HepG2 (cell line): ENCODE results near the gene NCAM2. TPM values are rescaled to one million over a fixed set of nuclear protein-coding genes. Genes with fewer than 3 reads are reported as not detected.

Experiments
- ATAC-seq: fragments of 200-7000 bp; cut with Tn5 transposase; 3 replicates; pipeline ENCODE4 v1.9.1; 2020; ENCODE audit warnings: mild to moderate bottlenecking, moderate library complexity
- BruUV-seq: library from RNA; stranded (reverse); fragments of 400-500 nt; replicated peaks from 2 replicates; lab custom pipeline; 2021; lab: Mats Ljungman, UMichigan
- CTCF ChIA-PET: fragments of 300-600 bp; formaldehyde crosslinking; extraction: SDS; loops from one replicate; lab custom pipeline; 2021; ENCODE audit warnings: low total read pairs, inconsistent platforms, low intra/inter-chr PET ratio; lab: Yijun Ruan, JAX
- POLR2A ChIA-PET: fragments of 350-600 bp; sonication (Branson Sonifier 250); formaldehyde crosslinking; loops from one replicate; lab custom pipeline; 2020; ENCODE audit warnings: antibody characterized with exemption, inconsistent platforms; lab: Yijun Ruan, JAX
- DNase-seq: peaks from one replicate; pipeline ENCODE4 v3.0.0-alpha.2; 2015; ENCODE audit warnings: low spot score
- FAIRE-seq: peaks from 3 replicates; lab custom pipeline; 2011; peaks lifted over from hg19 to GRCh38; lab: Jason Lieb, UNC
- H2AFZ ChIP-seq: one replicate; pipeline ENCODE4 v1.6.1; 2011; ENCODE audit warnings: low read length, inconsistent platforms
- H3K27ac ChIP-seq: fragments of 300-600 bp; 3 replicates; pipeline ENCODE4 v1.8.0; 2011; ENCODE audit warnings: mixed run types, mild to moderate bottlenecking, mixed read lengths, low read length, inconsistent platforms; ENCODE audit not compliant: insufficient read depth; ENCODE audit errors: extremely low read length
- H3K27me3 ChIP-seq, 2 experiments: fragments of 200-600 bp in 1 of 2; 2 replicates in 1 of 2; 3 replicates in 1 of 2; pipeline versions ENCODE4 v1.6.0 to v1.8.0; 2011; ENCODE audit warnings: low read length in 2 of 2, mild to moderate bottlenecking in 2 of 2, moderate library complexity in 2 of 2, inconsistent platforms in 1 of 2; ENCODE audit not compliant: insufficient read depth in 2 of 2, control insufficient read depth in 1 of 2
- H3K36me3 ChIP-seq, 2 experiments: fragments of 200-600 bp in 1 of 2; replicated peaks in 1 of 2; 2 replicates in 1 of 2; 3 replicates in 1 of 2; pipeline versions ENCODE4 v1.5.1 to v1.8.0; 2011; ENCODE audit warnings: low read length in 2 of 2, inconsistent platforms in 1 of 2; ENCODE audit not compliant: insufficient read depth in 2 of 2, control insufficient read depth in 1 of 2
- H3K4me1 ChIP-seq: 2 replicates; pipeline ENCODE4 v1.5.1; 2012; ENCODE audit warnings: low read length, inconsistent platforms; ENCODE audit not compliant: insufficient read depth
- H3K4me2 ChIP-seq: 2 replicates; pipeline ENCODE4 v1.6.0; 2011; ENCODE audit warnings: low read depth, low read length, inconsistent platforms
- H3K4me3 ChIP-seq, 3 experiments: fragments of 200-600 bp in 1 of 3; sonication (generic), shearing (Covaris generic) in 1 of 3; replicated peaks in 1 of 3; 2 replicates each; pipeline ENCODE4 v1.5.1; 2011 to 2016; ENCODE audit warnings: low read length in 3 of 3, inconsistent platforms in 2 of 3, low read depth in 2 of 3, mild to moderate bottlenecking in 2 of 3, control low read depth in 1 of 3, mixed read lengths in 1 of 3; ENCODE audit not compliant: insufficient read depth in 1 of 3
- H3K79me2 ChIP-seq: one replicate; pipeline ENCODE4 v1.6.1; 2011; ENCODE audit warnings: low read length, inconsistent platforms; ENCODE audit not compliant: insufficient read depth
- H3K9ac ChIP-seq: 2 replicates; pipeline ENCODE4 v1.6.0; 2011; ENCODE audit warnings: mild to moderate bottlenecking, low read depth, low read length, inconsistent platforms; ENCODE audit not compliant: insufficient read depth
- H3K9me3 ChIP-seq: 2 replicates; pipeline ENCODE4 v1.5.1; 2012; ENCODE audit warnings: mild to moderate bottlenecking, low read length
- H4K20me1 ChIP-seq: 2 replicates; pipeline ENCODE4 v1.6.0; 2011; ENCODE audit warnings: inconsistent platforms, mild to moderate bottlenecking, low read length, moderate library complexity; ENCODE audit not compliant: insufficient read depth
- BHLHE40 ChIP-seq: IDR thresholded peaks from 2 replicates; pipeline ENCODE4 v1.6.1; 2011; ENCODE audit warnings: low read length, improper control_type of control experiment
- BRCA1 ChIP-seq: sonication (generic); formaldehyde crosslinking; IDR thresholded peaks from 2 replicates; pipeline ENCODE4 v1.4.0; 2020; ENCODE audit warnings: missing genetic modification reagents
- MAZ ChIP-seq, 2 experiments: sonication (generic) in 1 of 2; formaldehyde crosslinking in 1 of 2; IDR thresholded peaks; 2 replicates each; pipeline versions ENCODE4 v1.5.0 to v1.6.1; 2012 to 2020; ENCODE audit warnings: low read depth in 2 of 2, mild to moderate bottlenecking in 2 of 2, borderline replicate concordance in 1 of 2, improper control_type of control experiment in 1 of 2, low read length in 1 of 2, missing genetic modification reagents in 1 of 2, moderate library complexity in 1 of 2
- NCOA5 ChIP-seq: sonication (generic); formaldehyde crosslinking; IDR thresholded peaks from 2 replicates; pipeline ENCODE4 v1.4.0; 2020; ENCODE audit warnings: missing genetic modification reagents
- PITX1 ChIP-seq: sonication (generic); formaldehyde crosslinking; IDR thresholded peaks from 2 replicates; pipeline ENCODE4 v1.5.1; 2020; ENCODE audit warnings: mild to moderate bottlenecking, missing genetic modification reagents
- SMAD9 ChIP-seq: sonication (generic); formaldehyde crosslinking; IDR thresholded peaks from 2 replicates; pipeline ENCODE4 v1.5.1; 2020; ENCODE audit warnings: mild to moderate bottlenecking, missing genetic modification reagents
- TCF12 ChIP-seq, 2 experiments: fragments of 450-650 bp in 1 of 2; sonication (generic) in 1 of 2; formaldehyde crosslinking in 1 of 2; IDR thresholded peaks; 2 replicates each; pipeline versions ENCODE4 v1.6.1 to v1.8.0; 2017 to 2022; ENCODE audit warnings: antibody characterized with exemption in 1 of 2, mild to moderate bottlenecking in 1 of 2, missing genetic modification reagents in 1 of 2, moderate library complexity in 1 of 2
- TCF7L2 ChIP-seq: IDR thresholded peaks from 2 replicates; pipeline ENCODE4 v1.6.1; 2011; ENCODE audit warnings: mild to moderate bottlenecking, low read depth, low read length, moderate library complexity
- TRIM24 ChIP-seq: sonication (generic); formaldehyde crosslinking; IDR thresholded peaks from 2 replicates; pipeline ENCODE4 v1.8.0; 2022; ENCODE audit warnings: mild to moderate bottlenecking, missing genetic modification reagents
- ZBTB1 ChIP-seq: sonication (generic); formaldehyde crosslinking; IDR thresholded peaks from 2 replicates; pipeline ENCODE4 v1.4.0; 2020; ENCODE audit warnings: missing genetic modification reagents, borderline replicate concordance
- ZMYM4 ChIP-seq: sonication (generic); formaldehyde crosslinking; IDR thresholded peaks from 2 replicates; pipeline ENCODE4 v1.8.1; 2023; ENCODE audit warnings: mild to moderate bottlenecking, missing genetic modification reagents
- ZNF451 ChIP-seq: sonication (generic); formaldehyde crosslinking; IDR thresholded peaks from 2 replicates; pipeline ENCODE4 v1.5.0; 2020; ENCODE audit warnings: mild to moderate bottlenecking, missing genetic modification reagents
- ZNF746 ChIP-seq: sonication (generic); formaldehyde crosslinking; IDR thresholded peaks from 2 replicates; pipeline ENCODE4 v1.8.0; 2022; ENCODE audit warnings: mild to moderate bottlenecking, missing genetic modification reagents
- WGBS: methylation state at CpG from one replicate; pipeline ENCODE4 v1.1.6; 2017; ENCODE audit warnings: low lambda C conversion rate; 5-methylcytosine and 5-hydroxymethylcytosine counted together
- in situ Hi-C: cut with HindIII; loops from 2 replicates; pipeline ENCODE4 v1.10.0; 2017; ENCODE audit warnings: low pct_unique_long_range_greater_than_20kb; ENCODE audit not compliant: extremely low pct_ligation_motif_present
- intact Hi-C: fragments of 100-400 bp; cut with micrococcal nuclease; formaldehyde crosslinking; loops from one replicate; pipeline ENCODE4 v1.10.0; 2022; ENCODE audit not compliant: unreplicated experiment
- polyA plus RNA-seq, 8 experiments: library from polyadenylated mRNA; depleted of rRNA in 3 of 8; stranded (reverse) in 7 of 8; unstranded in 1 of 8; fragments of >200 nt; fragmentation: Illumina TruSeq in 4 of 8; extraction: Trizol in 4 of 8; gene quantifications; 2 replicates each; pipeline versions ENCODE4 v1.2.1 to v1.2.3, GENCODE V29; 2011 to 2016; ENCODE audit warnings: low read depth in 4 of 8, missing spikeins in 1 of 8, mixed read lengths in 1 of 8; ENCODE audit not compliant: insufficient read depth in 1 of 8
- total RNA-seq, 5 experiments: library from RNA; depleted of rRNA; stranded (reverse); fragments of >200 nt; fragmentation: Illumina TruSeq; extraction: Trizol; gene quantifications; 2 replicates each; pipeline ENCODE4 v1.2.3, GENCODE V29; 2016; ENCODE audit warnings: low read depth in 1 of 5
- TF ChIP-seq, protein P1 (sequence below): sonication (generic); formaldehyde crosslinking; IDR thresholded peaks from 2 replicates; pipeline ENCODE4 v1.4.0; 2020; ENCODE audit warnings: missing genetic modification reagents
- TF ChIP-seq, protein P2 (sequence below): sonication (generic); formaldehyde crosslinking; IDR thresholded peaks from 2 replicates; pipeline ENCODE4 v1.5.0; 2020; ENCODE audit warnings: missing genetic modification reagents
- TF ChIP-seq, protein P3 (sequence below), 2 experiments: sonication (generic) in 1 of 2; formaldehyde crosslinking in 1 of 2; IDR thresholded peaks; 2 replicates each; pipeline versions ENCODE4 v1.4.0 to v1.6.1; 2018 to 2020; ENCODE audit warnings: missing genetic modification reagents in 2 of 2, borderline replicate concordance in 1 of 2, low read depth in 1 of 2, mild to moderate bottlenecking in 1 of 2, missing biosample characterization in 1 of 2
- TF ChIP-seq, protein P4 (sequence below): sonication (generic); formaldehyde crosslinking; IDR thresholded peaks from 2 replicates; pipeline ENCODE4 v1.4.0; 2020; ENCODE audit warnings: missing genetic modification reagents, borderline replicate concordance

NCAM2 gene
- total and polyA plus RNA-seq, 2 of the 13 experiments (the other 11 are each of a cell fraction or from before 2014, with no cell fraction given): not detected

DNA sequence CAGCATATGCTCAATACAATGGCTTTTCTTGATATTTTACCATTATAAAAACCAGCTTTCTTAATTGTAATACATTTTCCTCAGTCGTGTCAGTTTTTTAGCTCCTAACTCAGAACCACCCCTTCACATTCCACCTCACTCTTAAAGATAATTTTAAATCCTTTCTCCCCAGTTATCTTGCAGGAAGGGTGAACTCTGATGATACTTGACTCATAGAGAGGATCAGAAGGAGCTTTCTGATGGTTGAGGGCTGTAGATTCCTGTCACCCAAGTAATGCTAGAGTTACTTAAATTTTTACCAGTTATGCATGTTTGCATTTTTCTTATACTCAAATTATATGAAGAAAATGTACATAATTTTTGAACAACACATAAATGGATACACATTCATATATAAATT is 233.7 kb downstream of the NCAM2 start:
- WGBS: 14% methylated on average over 1 of the region's 1 CpG
- intact Hi-C loops: loop anchor here (10.0 kb wide), 1 partner anchor 1563 kb away; no protein-coding TSS in a partner anchor
- no peak for FAIRE-seq
- no peak for ATAC-seq
- Histone ChIP-seq H3K9ac (no peak overlapping the region), H3K4me3 (no peak overlapping the region), H3K4me2 (no peak overlapping the region), H4K20me1 (no peaks in the 10 kb centered on the region), H3K27me3 (no peaks in the 10 kb centered on the region), H2AFZ (no peak overlapping the region), H3K27ac (no peak overlapping the region), H3K9me3 (peaks cover 46% of the 10 kb centered on the region), H3K4me1 (no peaks in the 10 kb centered on the region), H3K79me2 (no peaks in the 10 kb centered on the region), H3K36me3 (no peaks in the 10 kb centered on the region)
- TF ChIP-seq TCF12 (IDR thresholded peaks at IDR 0.05) (no peak), TCF12 (CRISPR knock-in tag; IDR thresholded peaks at IDR 0.05) (no peak), SMAD9 (CRISPR knock-in tag) (no peak), ZBTB1 (CRISPR knock-in tag) (no peak), MAZ (IDR thresholded peaks at IDR 0.05; ENCODE audit: borderline replicate concordance, low read depth, low read length) (no peak), MAZ (CRISPR knock-in tag; IDR thresholded peaks at IDR 0.05; ENCODE audit: low read depth) (no peak), ZNF746 (CRISPR knock-in tag) (no peak), TCF7L2 (no peak), ZNF451 (CRISPR knock-in tag) (no peak), BRCA1 (CRISPR knock-in tag) (no peak), NCOA5 (CRISPR knock-in tag) (no peak), TRIM24 (no peak), PITX1 (CRISPR knock-in tag) (no peak), ZMYM4 (CRISPR knock-in tag) (no peak), BHLHE40 (no peak)
- TF ChIP-seq, protein P1, sequence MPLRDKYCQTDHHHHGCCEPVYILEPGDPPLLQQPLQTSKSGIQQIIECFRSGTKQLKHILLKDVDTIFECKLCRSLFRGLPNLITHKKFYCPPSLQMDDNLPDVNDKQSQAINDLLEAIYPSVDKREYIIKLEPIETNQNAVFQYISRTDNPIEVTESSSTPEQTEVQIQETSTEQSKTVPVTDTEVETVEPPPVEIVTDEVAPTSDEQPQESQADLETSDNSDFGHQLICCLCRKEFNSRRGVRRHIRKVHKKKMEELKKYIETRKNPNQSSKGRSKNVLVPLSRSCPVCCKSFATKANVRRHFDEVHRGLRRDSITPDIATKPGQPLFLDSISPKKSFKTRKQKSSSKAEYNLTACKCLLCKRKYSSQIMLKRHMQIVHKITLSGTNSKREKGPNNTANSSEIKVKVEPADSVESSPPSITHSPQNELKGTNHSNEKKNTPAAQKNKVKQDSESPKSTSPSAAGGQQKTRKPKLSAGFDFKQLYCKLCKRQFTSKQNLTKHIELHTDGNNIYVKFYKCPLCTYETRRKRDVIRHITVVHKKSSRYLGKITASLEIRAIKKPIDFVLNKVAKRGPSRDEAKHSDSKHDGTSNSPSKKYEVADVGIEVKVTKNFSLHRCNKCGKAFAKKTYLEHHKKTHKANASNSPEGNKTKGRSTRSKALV (CRISPR knock-in tag): no peak
- TF ChIP-seq, protein P2, sequence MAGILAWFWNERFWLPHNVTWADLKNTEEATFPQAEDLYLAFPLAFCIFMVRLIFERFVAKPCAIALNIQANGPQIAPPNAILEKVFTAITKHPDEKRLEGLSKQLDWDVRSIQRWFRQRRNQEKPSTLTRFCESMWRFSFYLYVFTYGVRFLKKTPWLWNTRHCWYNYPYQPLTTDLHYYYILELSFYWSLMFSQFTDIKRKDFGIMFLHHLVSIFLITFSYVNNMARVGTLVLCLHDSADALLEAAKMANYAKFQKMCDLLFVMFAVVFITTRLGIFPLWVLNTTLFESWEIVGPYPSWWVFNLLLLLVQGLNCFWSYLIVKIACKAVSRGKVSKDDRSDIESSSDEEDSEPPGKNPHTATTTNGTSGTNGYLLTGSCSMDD (CRISPR knock-in tag): no peak
- TF ChIP-seq, protein P3, sequence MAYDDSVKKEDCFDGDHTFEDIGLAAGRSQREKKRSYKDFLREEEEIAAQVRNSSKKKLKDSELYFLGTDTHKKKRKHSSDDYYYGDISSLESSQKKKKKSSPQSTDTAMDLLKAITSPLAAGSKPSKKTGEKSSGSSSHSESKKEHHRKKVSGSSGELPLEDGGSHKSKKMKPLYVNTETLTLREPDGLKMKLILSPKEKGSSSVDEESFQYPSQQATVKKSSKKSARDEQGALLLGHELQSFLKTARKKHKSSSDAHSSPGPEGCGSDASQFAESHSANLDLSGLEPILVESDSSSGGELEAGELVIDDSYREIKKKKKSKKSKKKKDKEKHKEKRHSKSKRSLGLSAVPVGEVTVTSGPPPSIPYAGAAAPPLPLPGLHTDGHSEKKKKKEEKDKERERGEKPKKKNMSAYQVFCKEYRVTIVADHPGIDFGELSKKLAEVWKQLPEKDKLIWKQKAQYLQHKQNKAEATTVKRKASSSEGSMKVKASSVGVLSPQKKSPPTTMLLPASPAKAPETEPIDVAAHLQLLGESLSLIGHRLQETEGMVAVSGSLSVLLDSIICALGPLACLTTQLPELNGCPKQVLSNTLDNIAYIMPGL (CRISPR knock-in tag; IDR thresholded peaks at IDR 0.05; ENCODE audit: borderline replicate concordance in 1 of 2, low read depth in 1 of 2): no peak
- TF ChIP-seq, protein P4, sequence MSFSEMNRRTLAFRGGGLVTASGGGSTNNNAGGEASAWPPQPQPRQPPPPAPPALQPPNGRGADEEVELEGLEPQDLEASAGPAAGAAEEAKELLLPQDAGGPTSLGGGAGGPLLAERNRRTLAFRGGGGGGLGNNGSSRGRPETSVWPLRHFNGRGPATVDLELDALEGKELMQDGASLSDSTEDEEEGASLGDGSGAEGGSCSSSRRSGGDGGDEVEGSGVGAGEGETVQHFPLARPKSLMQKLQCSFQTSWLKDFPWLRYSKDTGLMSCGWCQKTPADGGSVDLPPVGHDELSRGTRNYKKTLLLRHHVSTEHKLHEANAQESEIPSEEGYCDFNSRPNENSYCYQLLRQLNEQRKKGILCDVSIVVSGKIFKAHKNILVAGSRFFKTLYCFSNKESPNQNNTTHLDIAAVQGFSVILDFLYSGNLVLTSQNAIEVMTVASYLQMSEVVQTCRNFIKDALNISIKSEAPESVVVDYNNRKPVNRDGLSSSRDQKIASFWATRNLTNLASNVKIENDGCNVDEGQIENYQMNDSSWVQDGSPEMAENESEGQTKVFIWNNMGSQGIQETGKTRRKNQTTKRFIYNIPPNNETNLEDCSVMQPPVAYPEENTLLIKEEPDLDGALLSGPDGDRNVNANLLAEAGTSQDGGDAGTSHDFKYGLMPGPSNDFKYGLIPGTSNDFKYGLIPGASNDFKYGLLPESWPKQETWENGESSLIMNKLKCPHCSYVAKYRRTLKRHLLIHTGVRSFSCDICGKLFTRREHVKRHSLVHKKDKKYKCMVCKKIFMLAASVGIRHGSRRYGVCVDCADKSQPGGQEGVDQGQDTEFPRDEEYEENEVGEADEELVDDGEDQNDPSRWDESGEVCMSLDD (CRISPR knock-in tag): no peak
- CTCF ChIA-PET: no interaction called here
- DNase-seq: no peak
- in situ Hi-C loops: no loop called here
- no TSS peak for BruUV-seq
- POLR2A ChIA-PET: no interaction called here
